PFSK-1 (cell line): ENCODE data around the gene NCL.

Experiments
- FOXP2 ChIP-seq: optimal IDR thresholded peaks from 2 replicates; pipeline ENCODE3; 2011; ENCODE audit warnings: borderline replicate concordance, control low read depth, inconsistent platforms; ENCODE audit not compliant: insufficient read depth; ENCODE audit errors: extremely low read length, extremely low read depth
- POLR2AphosphoS5 ChIP-seq: IDR thresholded peaks from 2 replicates; pipeline ENCODE4 v1.6.1; 2012; ENCODE audit warnings: low read depth, mild to moderate bottlenecking, control low read depth, low read length, moderate library complexity
- REST ChIP-seq, 2 experiments: IDR thresholded peaks; 2 replicates each; pipeline versions ENCODE4 v1.6.1 to v1.8.0; 2011 to 2012; ENCODE audit warnings: low read depth in 2 of 2, low read length in 2 of 2, control low read depth in 1 of 2, inconsistent platforms in 1 of 2, mild to moderate bottlenecking in 1 of 2, moderate library complexity in 1 of 2; ENCODE audit not compliant: insufficient read depth in 1 of 2
- SIN3A ChIP-seq: IDR thresholded peaks from 2 replicates; pipeline ENCODE4 v1.6.1; 2012; ENCODE audit warnings: mild to moderate bottlenecking, low read length, moderate library complexity, borderline replicate concordance; ENCODE audit not compliant: insufficient read depth
- TAF1 ChIP-seq: IDR thresholded peaks from 2 replicates; pipeline ENCODE4 v1.6.1; 2012; ENCODE audit warnings: low read length, control low read depth, borderline replicate concordance; ENCODE audit not compliant: insufficient read depth

The NCL gene

GRCh38 chr2:231429901-231430300, 34.4 kb downstream of the NCL start:
- TF ChIP-seq FOXP2 (no peak), REST (IDR thresholded peaks at IDR 0.05; ENCODE audit: insufficient read depth in 1 of 2, low read depth in 2 of 2, low read length in 2 of 2) (no peak), TAF1 (no peak), POLR2AphosphoS5 (no peak), SIN3A (no peak)

- TF ChIP-seq POLR2AphosphoS5 (no peak), FOXP2 (no peak), TAF1 (no peak), SIN3A (no peak), REST (IDR thresholded peaks at IDR 0.05; ENCODE audit: insufficient read depth in 1 of 2, low read depth in 2 of 2, low read length in 2 of 2) (no peak)
Measured at GRCh38 chr2:231429152-231429551, 35.1 kb downstream of the NCL start.

- TF ChIP-seq REST (IDR thresholded peaks at IDR 0.05; ENCODE audit: insufficient read depth in 1 of 2, low read depth in 2 of 2, low read length in 2 of 2) (no peak), SIN3A (no peak), FOXP2 (no peak), POLR2AphosphoS5 (no peak), TAF1 (no peak)
Measured at GRCh38 chr2:231427116-231427515, 37.2 kb downstream of the NCL start.

- TF ChIP-seq SIN3A: no peak
- TF ChIP-seq POLR2AphosphoS5: no peak
- TF ChIP-seq TAF1: no peak
- TF ChIP-seq FOXP2: no peak
- no peak for TF ChIP-seq REST (IDR thresholded peaks at IDR 0.05; ENCODE audit: insufficient read depth in 1 of 2, low read depth in 2 of 2, low read length in 2 of 2)
Measured at GRCh38 chr2:231425811-231426703, 38.2 kb downstream of the NCL start.
